OCI-LY7 (cell line): ENCODE measurements around the gene DNAJC7.
"Not testable (repeated sequence)": the region's sequence is repeated elsewhere in the genome, so short reads cannot be mapped to it uniquely, and the experiment has no call there.

Source experiments
- EZH2phosphoT487 ChIP-seq: fragments of 200-600 bp; sonication (generic); IDR thresholded peaks from 2 replicates; pipeline ENCODE4 v1.6.1; 2018; ENCODE audit warnings: low read depth, borderline replicate concordance, mild to moderate bottlenecking, mixed run types, antibody characterized with exemption, low read length, moderate library complexity, mixed read lengths
- TF ChIP-seq, protein P1 (sequence below): fragments of 200-600 bp; sonication (generic); conservative IDR thresholded peaks from 2 replicates; pipeline ENCODE4 v1.5.1; 2014; ENCODE audit warnings: mild to moderate bottlenecking, antibody characterized with exemption, low read length, moderate library complexity, mixed read lengths

GRCh38 chr17:42020845-42021244 is 3.6 kb upstream of the DNAJC7 start:
- TF ChIP-seq, protein P1, sequence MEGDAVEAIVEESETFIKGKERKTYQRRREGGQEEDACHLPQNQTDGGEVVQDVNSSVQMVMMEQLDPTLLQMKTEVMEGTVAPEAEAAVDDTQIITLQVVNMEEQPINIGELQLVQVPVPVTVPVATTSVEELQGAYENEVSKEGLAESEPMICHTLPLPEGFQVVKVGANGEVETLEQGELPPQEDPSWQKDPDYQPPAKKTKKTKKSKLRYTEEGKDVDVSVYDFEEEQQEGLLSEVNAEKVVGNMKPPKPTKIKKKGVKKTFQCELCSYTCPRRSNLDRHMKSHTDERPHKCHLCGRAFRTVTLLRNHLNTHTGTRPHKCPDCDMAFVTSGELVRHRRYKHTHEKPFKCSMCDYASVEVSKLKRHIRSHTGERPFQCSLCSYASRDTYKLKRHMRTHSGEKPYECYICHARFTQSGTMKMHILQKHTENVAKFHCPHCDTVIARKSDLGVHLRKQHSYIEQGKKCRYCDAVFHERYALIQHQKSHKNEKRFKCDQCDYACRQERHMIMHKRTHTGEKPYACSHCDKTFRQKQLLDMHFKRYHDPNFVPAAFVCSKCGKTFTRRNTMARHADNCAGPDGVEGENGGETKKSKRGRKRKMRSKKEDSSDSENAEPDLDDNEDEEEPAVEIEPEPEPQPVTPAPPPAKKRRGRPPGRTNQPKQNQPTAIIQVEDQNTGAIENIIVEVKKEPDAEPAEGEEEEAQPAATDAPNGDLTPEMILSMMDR: not testable (repeated sequence)
- not testable (repeated sequence) for TF ChIP-seq EZH2phosphoT487
